HEK293 (cell line): ENCODE results near the gene ZNF335.
A peak's percentile ranks its signal among the peaks of the same experiment; 100 is the strongest.

Source experiments
- CTCF ChIA-PET: fragments of 350-600 bp; formaldehyde crosslinking; extraction: SDS; loops from one replicate; lab custom pipeline; 2021; ENCODE audit warnings: antibody characterized with exemption; lab: Yijun Ruan, JAX
- POLR2A ChIA-PET: fragments of 300-600 bp; formaldehyde crosslinking; extraction: SDS; loops from one replicate; lab custom pipeline; 2020; ENCODE audit warnings: antibody characterized with exemption, inconsistent platforms; lab: Yijun Ruan, JAX
- H3K27ac ChIP-seq: fragments of 200-500 bp; sonication (Bioruptor generic); 2 replicates; pipeline ENCODE4 v1.5.1; 2014; ENCODE audit warnings: low read depth, low read length, control low read depth, inconsistent platforms; ENCODE audit errors: extremely low read depth
- H3K36me3 ChIP-seq, 2 experiments: fragments of 200-500 bp in 1 of 2; sonication (Bioruptor generic) in 1 of 2; 1 replicate in 1 of 2; 2 replicates in 1 of 2; pipeline ENCODE4 v1.5.1; 2014 to 2017; ENCODE audit warnings: inconsistent platforms in 2 of 2, low read length in 2 of 2; ENCODE audit not compliant: control insufficient read depth in 2 of 2, insufficient read depth in 1 of 2
- H3K4me1 ChIP-seq: fragments of 200-500 bp; sonication (Bioruptor generic); 2 replicates; pipeline ENCODE4 v1.5.1; 2014; ENCODE audit warnings: mild to moderate bottlenecking, low read length, inconsistent platforms; ENCODE audit not compliant: control insufficient read depth, insufficient read depth
- H3K4me3 ChIP-seq: 2 replicates; pipeline ENCODE4 v1.5.1; 2011; ENCODE audit warnings: low read depth, mild to moderate bottlenecking, control low read depth, low read length, moderate library complexity
- H3K9me3 ChIP-seq: fragments of 200-500 bp; sonication (Bioruptor generic); 2 replicates; pipeline ENCODE4 v1.5.1; 2014; ENCODE audit warnings: low read depth, low read length, inconsistent platforms; ENCODE audit not compliant: control insufficient read depth, insufficient read depth
- EGR2 ChIP-seq: fragments of 450-650 bp; formaldehyde crosslinking; IDR thresholded peaks from 2 replicates; pipeline ENCODE4 v1.5.1; 2016; ENCODE audit warnings: low read depth, missing biosample characterization, missing genetic modification characterization
- GLIS1 ChIP-seq: fragments of 450-650 bp; formaldehyde crosslinking; IDR thresholded peaks from 2 replicates; pipeline ENCODE4 v1.5.1; 2016; ENCODE audit warnings: missing biosample characterization, missing genetic modification characterization
- MZF1 ChIP-seq: fragments of 450-650 bp; formaldehyde crosslinking; IDR thresholded peaks from 2 replicates; pipeline ENCODE4 v1.5.1; 2017; ENCODE audit warnings: missing biosample characterization, missing genetic modification characterization, borderline replicate concordance
- TCF7L2 ChIP-seq: IDR thresholded peaks from 2 replicates; pipeline ENCODE4 v1.6.1; 2011; ENCODE audit warnings: low read depth, mild to moderate bottlenecking, inconsistent platforms, low read length, moderate library complexity, borderline replicate concordance
- ZBTB17 ChIP-seq: fragments of 450-650 bp; formaldehyde crosslinking; IDR thresholded peaks from 2 replicates; pipeline ENCODE4 v1.5.1; 2016; ENCODE audit warnings: missing biosample characterization, missing genetic modification characterization
- ZFHX2 ChIP-seq: fragments of 450-650 bp; formaldehyde crosslinking; conservative IDR thresholded peaks from 2 replicates; pipeline ENCODE4 v1.5.1; 2016; ENCODE audit warnings: missing biosample characterization, missing genetic modification characterization
- ZNF10 ChIP-seq: fragments of 450-650 bp; formaldehyde crosslinking; IDR thresholded peaks from 2 replicates; pipeline ENCODE4 v1.5.1; 2017; ENCODE audit warnings: missing biosample characterization, missing genetic modification characterization
- ZNF184 ChIP-seq: fragments of 450-650 bp; IDR thresholded peaks from 2 replicates; pipeline ENCODE4 v1.5.1; 2018; ENCODE audit warnings: missing biosample characterization, mild to moderate bottlenecking, missing genetic modification characterization
- ZNF274 ChIP-seq, 2 experiments: fragments of 200-500 bp in 1 of 2; fragments of 450-650 bp in 1 of 2; sonication (Bioruptor generic) in 1 of 2; formaldehyde crosslinking in 1 of 2; IDR thresholded peaks; 2 replicates each; pipeline versions ENCODE4 v1.5.1 to v1.6.1; 2014 to 2016; ENCODE audit warnings: borderline replicate concordance in 1 of 2, inconsistent platforms in 1 of 2, low read length in 1 of 2, missing biosample characterization in 1 of 2, missing genetic modification characterization in 1 of 2
- ZNF341 ChIP-seq: fragments of 450-650 bp; formaldehyde crosslinking; IDR thresholded peaks from 2 replicates; pipeline ENCODE4; 2016; ENCODE audit warnings: low read depth, missing biosample characterization, missing genetic modification characterization
- ZNF350 ChIP-seq: fragments of 450-650 bp; formaldehyde crosslinking; IDR thresholded peaks from 2 replicates; pipeline ENCODE4 v1.5.0; 2017; ENCODE audit warnings: missing biosample characterization, mild to moderate bottlenecking, missing genetic modification characterization
- ZNF366 ChIP-seq: fragments of 450-650 bp; formaldehyde crosslinking; conservative IDR thresholded peaks from 2 replicates; pipeline ENCODE4 v1.5.1; 2016; ENCODE audit warnings: missing biosample characterization, missing genetic modification characterization
- ZNF426 ChIP-seq: fragments of 450-650 bp; formaldehyde crosslinking; IDR thresholded peaks from 2 replicates; pipeline ENCODE4 v1.5.1; 2017; ENCODE audit warnings: missing biosample characterization, missing genetic modification characterization, mild to moderate bottlenecking, inconsistent platforms, moderate library complexity
- ZNF549 ChIP-seq: fragments of 450-650 bp; IDR thresholded peaks from 2 replicates; pipeline ENCODE4 v1.5.1; 2018; ENCODE audit warnings: missing biosample characterization, missing genetic modification characterization, mild to moderate bottlenecking, inconsistent platforms, moderate library complexity
- ZNF561 ChIP-seq: fragments of 450-650 bp; IDR thresholded peaks from 2 replicates; pipeline ENCODE4 v1.5.1; 2018; ENCODE audit warnings: missing biosample characterization, missing genetic modification characterization, borderline replicate concordance
- ZNF654 ChIP-seq: fragments of 450-650 bp; formaldehyde crosslinking; IDR thresholded peaks from 2 replicates; pipeline ENCODE4 v1.5.1; 2016; ENCODE audit warnings: low read depth, missing biosample characterization, missing genetic modification characterization
- ZNF660 ChIP-seq: fragments of 450-650 bp; IDR thresholded peaks from 2 replicates; pipeline ENCODE4 v1.5.1; 2018; ENCODE audit warnings: missing biosample characterization, mild to moderate bottlenecking, missing genetic modification characterization
- ZNF677 ChIP-seq: fragments of 450-650 bp; IDR thresholded peaks from 2 replicates; pipeline ENCODE4 v1.5.0; 2018; ENCODE audit warnings: missing biosample characterization, mild to moderate bottlenecking, missing genetic modification characterization, moderate library complexity
- ZNF692 ChIP-seq: fragments of 450-650 bp; formaldehyde crosslinking; IDR thresholded peaks from 2 replicates; pipeline ENCODE4 v1.5.1; 2016; ENCODE audit warnings: missing biosample characterization, missing genetic modification characterization
- ZNF768 ChIP-seq: fragments of 450-650 bp; formaldehyde crosslinking; IDR thresholded peaks from 2 replicates; pipeline ENCODE4 v1.5.1; 2018; ENCODE audit warnings: missing biosample characterization, mild to moderate bottlenecking, missing genetic modification characterization
- ZNF785 ChIP-seq: fragments of 450-650 bp; formaldehyde crosslinking; IDR thresholded peaks from 2 replicates; pipeline ENCODE4 v1.5.1; 2016; ENCODE audit warnings: missing biosample characterization, missing genetic modification characterization

Gene ZNF335

DNA sequence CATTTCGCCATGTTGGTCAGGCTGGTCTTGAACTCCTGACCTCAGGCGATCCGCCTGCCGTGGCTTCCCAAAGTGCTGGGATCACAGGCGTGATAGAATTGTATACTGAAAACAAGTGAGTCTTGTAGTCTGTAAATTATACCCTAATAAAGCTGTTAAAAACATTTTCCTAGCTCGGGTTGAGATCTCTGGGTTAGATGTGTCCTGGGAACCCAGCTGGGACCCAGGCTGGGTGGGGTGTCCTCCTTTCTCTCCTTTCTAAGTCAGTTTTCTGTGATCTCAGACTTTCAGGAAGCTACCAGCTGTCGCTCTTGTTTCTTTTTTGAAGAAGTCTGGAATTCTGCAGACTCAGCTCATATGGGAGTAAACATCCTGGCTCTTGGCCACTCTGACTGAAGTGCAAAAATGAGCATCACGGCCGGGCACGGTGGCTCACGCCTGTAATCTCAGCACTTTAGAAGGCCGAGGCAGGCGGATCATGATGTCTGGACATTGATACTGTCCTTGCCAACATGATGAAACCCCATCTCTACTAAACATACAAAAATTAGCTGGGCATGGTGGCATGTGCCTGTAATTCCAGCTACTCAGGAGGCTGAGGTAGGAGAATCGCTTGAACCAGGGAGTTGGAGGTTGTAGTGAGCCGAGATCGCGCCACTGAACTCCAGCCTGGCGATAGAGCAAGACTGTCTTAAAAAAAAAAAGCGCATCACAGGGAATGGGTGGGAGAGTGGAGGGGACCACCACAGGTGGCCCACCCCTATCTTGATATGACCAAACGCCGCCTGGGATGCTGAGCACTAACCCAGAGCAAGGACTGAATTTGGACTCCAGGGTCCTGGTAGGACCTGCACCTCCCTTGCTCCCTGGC is 47.4 kb downstream of the ZNF335 start:
- TF ChIP-seq ZNF184 (tag by site-specific recombination) (no peak), MZF1 (tag by site-specific recombination) (no peak), ZNF10 (tag by site-specific recombination) (no peak), ZBTB17 (no peak), ZNF692 (no peak), ZNF677 (no peak), ZNF549 (no peak), ZNF341 (no peak), ZNF274 (IDR thresholded peaks at IDR 0.05; ENCODE audit: low read length) (no peak), ZNF274 (tag by site-specific recombination; IDR thresholded peaks at IDR 0.05; ENCODE audit: borderline replicate concordance) (no peak), ZNF426 (tag by site-specific recombination) (no peak), ZNF350 (tag by site-specific recombination) (no peak), ZNF561 (tag by site-specific recombination) (no peak), TCF7L2 (no peak)
- CTCF ChIA-PET = interaction anchor here (0.6 kb wide), 1 partner anchor 295 kb away, joined by 4 read pairs; the partner anchor contains the start of gene WFDC10A

GRCh38 chr20:45921337-45922189 is 50.4 kb downstream of the ZNF335 start:
- no peaks in the 10 kb centered on the region for H3K36me3 ChIP-seq
- ChIA-PET POLR2A (interaction anchor here (0.7 to 1.7 kb wide), 2 partner anchors 12 to 1036 kb away, joined by 4 to 21 read pairs; partner anchors contain the start of genes PCIF1 and YWHAB), CTCF (interaction anchor here (0.7 kb wide), 1 partner anchor 49 kb away, joined by 3 read pairs; no protein-coding TSS in a partner anchor)
- no peaks in the 10 kb centered on the region for H3K4me1 ChIP-seq
- H3K4me3 ChIP-seq = no peak overlapping the region
- TF ChIP-seq ZFHX2 = peak; percentile 65
- peak; percentile 82 for TF ChIP-seq EGR2 (tag by site-specific recombination)
- TF ChIP-seq ZNF654 = no peak
- TF ChIP-seq ZNF660 (tag by site-specific recombination) = no peak
- no peak for TF ChIP-seq ZNF768 (tag by site-specific recombination)
- peak; percentile 98 for TF ChIP-seq GLIS1 (tag by site-specific recombination)
- no peak for TF ChIP-seq ZNF785 (tag by site-specific recombination)
- no peak for TF ChIP-seq ZNF366 (tag by site-specific recombination)
- no peaks in the 10 kb centered on the region for H3K9me3 ChIP-seq
- H3K27ac ChIP-seq = no peak overlapping the region

More for the DNA sequence above, 47.4 kb downstream of the ZNF335 start:
- H3K4me1 ChIP-seq = no peaks in the 10 kb centered on the region
- no peaks in the 10 kb centered on the region for H3K36me3 ChIP-seq
- no peaks in the 10 kb centered on the region for H3K9me3 ChIP-seq
- POLR2A ChIA-PET = interaction anchor here (2.4 kb wide), 1 partner anchor 9 kb away, joined by 14 read pairs; the partner anchor contains the start of gene PCIF1
- no peak overlapping the region for H3K27ac ChIP-seq
- H3K4me3 ChIP-seq = no peak overlapping the region
